Natural killer cell (primary cell): Measurements from ENCODE around the gene AGBL4. TPM values are rescaled to one million over a fixed set of nuclear protein-coding genes. Genes with fewer than 3 reads are reported as not detected.

Experiments used
- ATAC-seq, 3 donors: fragments of 150-1000 bp in 2 of 3; fragments of 200-7000 bp in 1 of 3; cut with Tn5 transposase; 1 replicate in 1 of 3; 2 replicates in 2 of 3; pipeline ENCODE4 v1.10.0; 2021; ENCODE audit warnings: mild to moderate bottlenecking in 2 of 3, moderate library complexity in 2 of 3
- DNase-seq, 2 donors: peaks; one replicate each; pipeline versions ENCODE4 v3.0.0 to v3.0.0-alpha.2; 2013 to 2021; ENCODE audit warnings: mixed read lengths in 1 of 2
- H3K27ac ChIP-seq: one replicate; pipeline ENCODE4 v1.5.1; 2013; ENCODE audit warnings: mild to moderate bottlenecking, low read length
- H3K27me3 ChIP-seq: one replicate; pipeline ENCODE4 v1.6.1; 2013; ENCODE audit warnings: low read length; ENCODE audit not compliant: control insufficient read depth, insufficient read depth
- H3K36me3 ChIP-seq: one replicate; pipeline ENCODE4 v1.6.1; 2013; ENCODE audit warnings: low read length; ENCODE audit not compliant: control insufficient read depth, insufficient read depth
- H3K4me1 ChIP-seq: one replicate; pipeline ENCODE4 v1.6.1; 2013; ENCODE audit warnings: low read length; ENCODE audit not compliant: control insufficient read depth, insufficient read depth
- H3K4me3 ChIP-seq: one replicate; pipeline ENCODE4 v1.5.1; 2013; ENCODE audit warnings: low read length
- H3K9me3 ChIP-seq: one replicate; pipeline ENCODE4 v1.6.1; 2013; ENCODE audit warnings: low read length; ENCODE audit not compliant: control insufficient read depth, insufficient read depth
- H3K27ac Mint-ChIP-seq, 2 donors: one replicate each; pipeline ENCODE4 v1.8.0; 2022; ENCODE audit warnings: mild to moderate bottlenecking in 2 of 2, mixed read lengths in 2 of 2, moderate library complexity in 1 of 2
- H3K27me3 Mint-ChIP-seq, 2 donors: one replicate each; pipeline ENCODE4 v1.8.0; 2022; ENCODE audit warnings: low read depth in 2 of 2, mixed read lengths in 2 of 2
- H3K36me3 Mint-ChIP-seq: one replicate; pipeline ENCODE4 v1.8.0; 2022; ENCODE audit warnings: mixed read lengths
- H3K4me1 Mint-ChIP-seq, 2 donors: one replicate each; pipeline ENCODE4 v1.8.0; 2022; ENCODE audit warnings: mixed read lengths in 2 of 2
- H3K4me3 Mint-ChIP-seq: one replicate; pipeline ENCODE4 v1.8.0; 2022; ENCODE audit warnings: mild to moderate bottlenecking, moderate library complexity, mixed read lengths
- H3K9me3 Mint-ChIP-seq, 2 donors: one replicate each; pipeline ENCODE4 v1.8.0; 2022; ENCODE audit warnings: mixed read lengths in 2 of 2
- WGBS: methylation state at CpG from one replicate; pipeline ENCODE4 v1.1.7; 2013; ENCODE audit warnings: missing lambda C conversion rate; ENCODE audit not compliant: insufficient coverage; 5-methylcytosine and 5-hydroxymethylcytosine counted together
- intact Hi-C: fragments of 100-400 bp; cut with micrococcal nuclease; formaldehyde crosslinking; loops from one replicate; pipeline ENCODE4 v1.14.2; 2022
- total RNA-seq, 4 donors: library from RNA; stranded (reverse); fragments of 120-200 nt in 1 of 4; gene quantifications; one replicate each; pipeline versions ENCODE4 v1.2.3 to v1.2.4, GENCODE V29; 2013 to 2022
- TF ChIP-seq, protein P1 (sequence below): fragments of 200-600 bp; IDR thresholded peaks from one replicate; pipeline ENCODE4 v1.8.0; 2022; ENCODE audit warnings: antibody characterized with exemption

The AGBL4 gene
- total RNA-seq, 3 donors from 2014 or later (not counting 1 experiment from before 2014, with no cell fraction given): not detected

DNA sequence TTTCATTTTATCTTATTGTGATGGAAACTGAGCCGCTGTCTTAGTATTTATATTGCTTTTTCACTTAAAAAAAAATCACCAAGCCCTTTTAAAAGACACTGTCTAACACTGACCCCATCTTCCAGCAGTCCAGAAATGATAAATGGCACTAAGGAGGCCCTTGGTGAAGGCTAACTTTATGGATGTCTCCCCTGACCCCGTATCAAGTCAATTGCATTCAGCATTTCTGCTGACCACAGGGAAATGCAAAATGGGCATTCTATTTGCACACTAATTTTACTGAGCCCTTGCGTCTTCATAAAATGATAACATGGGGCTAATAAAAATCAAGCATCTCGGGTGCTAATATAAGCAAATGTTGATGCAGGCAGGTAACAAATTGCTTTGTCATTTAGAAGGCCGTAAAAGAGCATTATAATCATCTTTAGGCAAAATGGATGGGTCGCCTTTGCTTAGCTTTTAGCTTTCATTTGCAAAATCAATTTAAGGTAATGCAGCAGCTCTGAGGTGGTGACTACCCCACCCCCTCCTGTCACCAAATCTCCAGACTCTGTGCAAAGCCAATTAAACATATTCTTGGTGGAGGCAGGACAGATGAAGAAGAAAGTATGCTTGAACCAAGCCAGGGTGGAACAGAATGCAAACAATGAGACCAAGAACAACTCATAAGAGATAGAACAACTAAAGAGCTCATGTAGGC is 1357.9 kb downstream of the AGBL4 start:
- Mint-ChIP-seq H3K27me3 (peaks cover 17 to 23% of the 10 kb centered on the region in 2 donors), H3K36me3 (no peaks in the 10 kb centered on the region), H3K4me1 (no peaks in the 10 kb centered on the region), H3K4me3 (no peak overlapping the region), H3K9me3 (no peaks in the 10 kb centered on the region), H3K27ac (no peak overlapping the region)
- no peak overlapping the region for H3K27ac ChIP-seq
- DNase-seq (no peak), ATAC-seq (no peak)
- no peak overlapping the region for H3K4me3 ChIP-seq
- no peaks in the 10 kb centered on the region for H3K27me3 ChIP-seq
- no peaks in the 10 kb centered on the region for H3K4me1 ChIP-seq
- WGBS: 87% methylated on average over 5 of the region's 6 CpGs
- intact Hi-C loops: no loop called here
- H3K9me3 ChIP-seq: no peaks in the 10 kb centered on the region
- no peaks in the 10 kb centered on the region for H3K36me3 ChIP-seq
- TF ChIP-seq, protein P1, sequence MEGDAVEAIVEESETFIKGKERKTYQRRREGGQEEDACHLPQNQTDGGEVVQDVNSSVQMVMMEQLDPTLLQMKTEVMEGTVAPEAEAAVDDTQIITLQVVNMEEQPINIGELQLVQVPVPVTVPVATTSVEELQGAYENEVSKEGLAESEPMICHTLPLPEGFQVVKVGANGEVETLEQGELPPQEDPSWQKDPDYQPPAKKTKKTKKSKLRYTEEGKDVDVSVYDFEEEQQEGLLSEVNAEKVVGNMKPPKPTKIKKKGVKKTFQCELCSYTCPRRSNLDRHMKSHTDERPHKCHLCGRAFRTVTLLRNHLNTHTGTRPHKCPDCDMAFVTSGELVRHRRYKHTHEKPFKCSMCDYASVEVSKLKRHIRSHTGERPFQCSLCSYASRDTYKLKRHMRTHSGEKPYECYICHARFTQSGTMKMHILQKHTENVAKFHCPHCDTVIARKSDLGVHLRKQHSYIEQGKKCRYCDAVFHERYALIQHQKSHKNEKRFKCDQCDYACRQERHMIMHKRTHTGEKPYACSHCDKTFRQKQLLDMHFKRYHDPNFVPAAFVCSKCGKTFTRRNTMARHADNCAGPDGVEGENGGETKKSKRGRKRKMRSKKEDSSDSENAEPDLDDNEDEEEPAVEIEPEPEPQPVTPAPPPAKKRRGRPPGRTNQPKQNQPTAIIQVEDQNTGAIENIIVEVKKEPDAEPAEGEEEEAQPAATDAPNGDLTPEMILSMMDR: no peak

- Histone ChIP-seq H3K27ac (no peak overlapping the region), H3K36me3 (no peaks in the 10 kb centered on the region), H3K4me1 (no peaks in the 10 kb centered on the region), H3K27me3 (no peaks in the 10 kb centered on the region), H3K9me3 (no peaks in the 10 kb centered on the region), H3K4me3 (no peak overlapping the region)
- Mint-ChIP-seq H3K9me3 (no peaks in the 10 kb centered on the region), H3K27ac (no peak overlapping the region), H3K36me3 (no peaks in the 10 kb centered on the region), H3K4me3 (no peak overlapping the region), H3K27me3 (peaks cover 7 to 28% of the 10 kb centered on the region in 2 donors), H3K4me1 (peaks cover 0 to 4% of the 10 kb centered on the region in 2 donors)
- intact Hi-C loops: no loop called here
- TF ChIP-seq, protein P1: no peak
- 87% methylated on average over 8 of the region's 8 CpGs for WGBS
- DNase-seq (no peak), ATAC-seq (no peak)
Measured at GRCh38 chr1:48661726-48662463, 1361.9 kb downstream of the AGBL4 start.

- TF ChIP-seq, protein P1: no peak
- Histone ChIP-seq H3K27me3 (no peaks in the 10 kb centered on the region), H3K9me3 (no peaks in the 10 kb centered on the region), H3K4me1 (no peaks in the 10 kb centered on the region), H3K36me3 (no peaks in the 10 kb centered on the region), H3K4me3 (no peak overlapping the region), H3K27ac (no peak overlapping the region)
- Mint-ChIP-seq H3K4me3 (no peak overlapping the region), H3K9me3 (no peaks in the 10 kb centered on the region), H3K27ac (no peak overlapping the region), H3K27me3 (peaks cover 7 to 32% of the 10 kb centered on the region in 2 donors), H3K36me3 (no peaks in the 10 kb centered on the region), H3K4me1 (peaks cover 0 to 4% of the 10 kb centered on the region in 2 donors)
- WGBS: 50% methylated on average over 6 of the region's 6 CpGs
- ATAC-seq (no peak), DNase-seq (no peak)
- intact Hi-C loops: no loop called here
Measured at GRCh38 chr1:48659801-48660200, 1364.0 kb downstream of the AGBL4 start.
